ENCODE measurements around the gene MMP17. TPM values are rescaled to one million over a fixed set of nuclear protein-coding genes. Genes with fewer than 3 reads are reported as not detected.

Gene MMP17
- total and polyA plus RNA-seq, 2 donors (not counting 3 experiments of a cell fraction or from before 2014, with no cell fraction given), result 3.6 to 10.8 TPM

DNA sequence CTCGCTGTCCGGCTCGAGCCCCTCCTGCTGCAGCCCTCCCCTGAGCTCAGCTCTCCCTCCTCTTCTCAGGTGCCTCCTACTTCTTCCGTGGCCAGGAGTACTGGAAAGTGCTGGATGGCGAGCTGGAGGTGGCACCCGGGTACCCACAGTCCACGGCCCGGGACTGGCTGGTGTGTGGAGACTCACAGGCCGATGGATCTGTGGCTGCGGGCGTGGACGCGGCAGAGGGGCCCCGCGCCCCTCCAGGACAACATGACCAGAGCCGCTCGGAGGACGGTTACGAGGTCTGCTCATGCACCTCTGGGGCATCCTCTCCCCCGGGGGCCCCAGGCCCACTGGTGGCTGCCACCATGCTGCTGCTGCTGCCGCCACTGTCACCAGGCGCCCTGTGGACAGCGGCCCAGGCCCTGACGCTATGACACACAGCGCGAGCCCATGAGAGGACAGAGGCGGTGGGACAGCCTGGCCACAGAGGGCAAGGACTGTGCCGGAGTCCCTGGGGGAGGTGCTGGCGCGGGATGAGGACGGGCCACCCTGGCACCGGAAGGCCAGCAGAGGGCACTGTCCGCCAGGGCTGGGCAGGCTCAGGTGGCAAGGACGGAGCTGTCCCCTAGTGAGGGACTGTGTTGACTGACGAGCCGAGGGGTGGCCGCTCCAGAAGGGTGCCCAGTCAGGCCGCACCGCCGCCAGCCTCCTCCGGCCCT is 22.8 kb downstream of the MMP17 start:
- H3K4me1 ChIP-seq (ENCODE audit: control insufficient read depth, extremely low read depth, insufficient read depth, low read length), result no peaks in the 10 kb centered on the region
- BruUV-seq (replicated peaks), result no TSS peak
- intact Hi-C loops (cut with micrococcal nuclease) (loop anchor here (1.0 kb wide), 2 partner anchors 98 to 150 kb away; partner anchors contain the start of gene EP400), dilution Hi-C loops (cut with MboI; ENCODE audit: extremely low pct_ligation_motif_present, low sequenced_read_pairs) (no loop called here)
- no peak overlapping the region for H3K4me2 ChIP-seq (ENCODE audit: insufficient read depth, low read length)
- ChIA-PET POLR2A (no interaction called here), CTCF (interaction anchor here (0.5 to 1.0 kb wide), 12 partner anchors 15 to 709 kb away, joined by 3 to 8 read pairs (median 4); no protein-coding TSS in a partner anchor)
- DNase-seq (ENCODE audit: low read depth, low spot score) (no peak), FAIRE-seq (no peak)
- no peak overlapping the region for H3K9ac ChIP-seq (replicated peaks; ENCODE audit: extremely low read depth, insufficient read depth, low read length)
- no peak overlapping the region for H3K27ac ChIP-seq (ENCODE audit: insufficient read depth, low read depth, low read length)
- no peak overlapping the region for H2AFZ ChIP-seq (ENCODE audit: low read depth, low read length)
- no peaks in the 10 kb centered on the region for H3K27me3 ChIP-seq (ENCODE audit: control insufficient read depth in 2 of 2, insufficient read depth in 2 of 2, low read length in 2 of 2)
- H3K79me2 ChIP-seq (ENCODE audit: control insufficient read depth, insufficient read depth, low read length), result no peaks in the 10 kb centered on the region
- H4K20me1 ChIP-seq (replicated peaks; ENCODE audit: control insufficient read depth, extremely low read depth, insufficient read depth, low read length), result no peaks in the 10 kb centered on the region
- TF ChIP-seq FOS (IDR thresholded peaks at IDR 0.05; ENCODE audit: borderline replicate concordance, insufficient read depth, low read length) (no peak), POLR2A (IDR thresholded peaks at IDR 0.05; ENCODE audit: low read depth, low read length) (no peak), GATA2 (IDR thresholded peaks at IDR 0.05; ENCODE audit: insufficient read depth, insufficient read length, low read depth, low read length) (no peak), MYC (IDR thresholded peaks at IDR 0.05; ENCODE audit: low read depth, low read length) (no peak), EZH2 (IDR thresholded peaks at IDR 0.05; ENCODE audit: borderline replicate concordance, low read depth, low read length, severe bottlenecking) (no peak), JUN (IDR thresholded peaks at IDR 0.05; ENCODE audit: borderline replicate concordance, insufficient read depth, insufficient read length, low read depth) (no peak), POLR2AphosphoS5 (IDR thresholded peaks at IDR 0.05; ENCODE audit: insufficient read depth, low read depth, low read length) (no peak)
- TF ChIP-seq, protein P1, sequence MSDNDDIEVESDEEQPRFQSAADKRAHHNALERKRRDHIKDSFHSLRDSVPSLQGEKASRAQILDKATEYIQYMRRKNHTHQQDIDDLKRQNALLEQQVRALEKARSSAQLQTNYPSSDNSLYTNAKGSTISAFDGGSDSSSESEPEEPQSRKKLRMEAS (IDR thresholded peaks at IDR 0.05; ENCODE audit: insufficient read depth, insufficient read length), result no peak
- TF ChIP-seq, protein P2, sequence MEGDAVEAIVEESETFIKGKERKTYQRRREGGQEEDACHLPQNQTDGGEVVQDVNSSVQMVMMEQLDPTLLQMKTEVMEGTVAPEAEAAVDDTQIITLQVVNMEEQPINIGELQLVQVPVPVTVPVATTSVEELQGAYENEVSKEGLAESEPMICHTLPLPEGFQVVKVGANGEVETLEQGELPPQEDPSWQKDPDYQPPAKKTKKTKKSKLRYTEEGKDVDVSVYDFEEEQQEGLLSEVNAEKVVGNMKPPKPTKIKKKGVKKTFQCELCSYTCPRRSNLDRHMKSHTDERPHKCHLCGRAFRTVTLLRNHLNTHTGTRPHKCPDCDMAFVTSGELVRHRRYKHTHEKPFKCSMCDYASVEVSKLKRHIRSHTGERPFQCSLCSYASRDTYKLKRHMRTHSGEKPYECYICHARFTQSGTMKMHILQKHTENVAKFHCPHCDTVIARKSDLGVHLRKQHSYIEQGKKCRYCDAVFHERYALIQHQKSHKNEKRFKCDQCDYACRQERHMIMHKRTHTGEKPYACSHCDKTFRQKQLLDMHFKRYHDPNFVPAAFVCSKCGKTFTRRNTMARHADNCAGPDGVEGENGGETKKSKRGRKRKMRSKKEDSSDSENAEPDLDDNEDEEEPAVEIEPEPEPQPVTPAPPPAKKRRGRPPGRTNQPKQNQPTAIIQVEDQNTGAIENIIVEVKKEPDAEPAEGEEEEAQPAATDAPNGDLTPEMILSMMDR (IDR thresholded peaks at IDR 0.05; ENCODE audit: extremely low read depth in 1 of 2, insufficient read depth in 1 of 2, low read depth in 1 of 2, low read length in 2 of 2), result no peak
- H3K9me3 ChIP-seq (replicated peaks; ENCODE audit: control insufficient read depth, insufficient read depth, low read length), result no peaks in the 10 kb centered on the region
- H3K9me1 ChIP-seq (replicated peaks; ENCODE audit: control insufficient read depth, extremely low read depth, insufficient read depth, low read length), result no peaks in the 10 kb centered on the region
- H3K36me3 ChIP-seq (ENCODE audit: control insufficient read depth in 2 of 2, extremely low read depth in 1 of 2, insufficient read depth in 2 of 2, low read length in 2 of 2), result no peaks in the 10 kb centered on the region
- H3K4me3 ChIP-seq (replicated peaks in 1 of 3; ENCODE audit: insufficient read depth in 1 of 3, low read depth in 1 of 3, low read length in 3 of 3), result no peak overlapping the region
